Chondrocyte (in vitro differentiated cells): ENCODE measurements around the gene TMEM120B. TPM values are rescaled to one million over a fixed set of nuclear protein-coding genes. Genes with fewer than 3 reads are reported as not detected.
"Not testable (repeated sequence)": the region's sequence is repeated elsewhere in the genome, so short reads cannot be mapped to it uniquely, and the experiment has no call there.

ENCODE experiments used
- DNase-seq: peaks from one replicate; pipeline ENCODE4 v3.0.0; 2021; ENCODE audit warnings: mixed read lengths, low spot score
- H3K27ac Mint-ChIP-seq: one replicate; pipeline ENCODE4 v1.8.0; 2021; ENCODE audit warnings: mild to moderate bottlenecking, moderate library complexity, mixed read lengths; ENCODE audit not compliant: unreplicated experiment
- H3K27me3 Mint-ChIP-seq: 2 replicates; pipeline ENCODE4 v1.8.0; 2021; ENCODE audit warnings: low read depth, mixed read lengths
- H3K36me3 Mint-ChIP-seq: 2 replicates; pipeline ENCODE4 v1.8.0; 2021; ENCODE audit warnings: low read depth, mixed read lengths
- H3K4me1 Mint-ChIP-seq: 2 replicates; pipeline ENCODE4 v1.8.0; 2021; ENCODE audit warnings: low read depth, mild to moderate bottlenecking, mixed read lengths
- H3K4me3 Mint-ChIP-seq: one replicate; pipeline ENCODE4 v1.8.0; 2021; ENCODE audit warnings: mild to moderate bottlenecking, moderate library complexity, mixed read lengths; ENCODE audit not compliant: unreplicated experiment
- H3K9me3 Mint-ChIP-seq: 2 replicates; pipeline ENCODE4 v1.8.0; 2021; ENCODE audit warnings: low read depth, mixed read lengths
- CTCF ChIP-seq: fragments of 200-600 bp; sonication (generic); IDR thresholded peaks from 2 replicates; pipeline ENCODE4 v1.5.0; 2021; ENCODE audit warnings: antibody characterized with exemption, mild to moderate bottlenecking, moderate library complexity
- total RNA-seq: library from RNA; stranded (reverse); gene quantifications from 3 replicates; pipeline ENCODE4 v1.2.1, GENCODE V29; 2021

Gene TMEM120B
- total RNA-seq, 1 donor from 2014 or later, result 15.3 TPM

- Mint-ChIP-seq H3K4me3 (no peak overlapping the region), H3K4me1 (peaks cover 28% of the 10 kb centered on the region), H3K27ac (peak overlapping the region; percentile 81), H3K9me3 (no peaks in the 10 kb centered on the region), H3K36me3 (peaks cover 1% of the 10 kb centered on the region), H3K27me3 (no peaks in the 10 kb centered on the region)
- no peak for TF ChIP-seq CTCF
- no peak for DNase-seq
Observed at GRCh38 chr12:121789800-121790728, 77.5 kb downstream of the TMEM120B start.

GRCh38 chr12:121790785-121791184, 78.2 kb downstream of the TMEM120B start:
- not testable (repeated sequence) for H3K27me3 Mint-ChIP-seq, H3K27ac Mint-ChIP-seq, H3K36me3 Mint-ChIP-seq, H3K9me3 Mint-ChIP-seq, DNase-seq, H3K4me3 Mint-ChIP-seq
- H3K4me1 Mint-ChIP-seq, result peaks cover 34% of the 10 kb centered on the region

- no peaks in the 10 kb centered on the region for H3K27me3 Mint-ChIP-seq
- peaks cover 41% of the 10 kb centered on the region for H3K4me1 Mint-ChIP-seq
- H3K4me3 Mint-ChIP-seq, result no peak overlapping the region
- TF ChIP-seq CTCF, result no peak
- peaks cover 1% of the 10 kb centered on the region for H3K36me3 Mint-ChIP-seq
- no peaks in the 10 kb centered on the region for H3K9me3 Mint-ChIP-seq
- no peak overlapping the region for H3K27ac Mint-ChIP-seq
- DNase-seq, result no peak
Observed at GRCh38 chr12:121791671-121792551, 79.4 kb downstream of the TMEM120B start.

GRCh38 chr12:121792607-121793439, 80.3 kb downstream of the TMEM120B start:
- peaks cover 1% of the 10 kb centered on the region for H3K36me3 Mint-ChIP-seq
- DNase-seq, result no peak
- H3K4me3 Mint-ChIP-seq, result peak overlapping the region; percentile 56
- no peaks in the 10 kb centered on the region for H3K27me3 Mint-ChIP-seq
- no peak for TF ChIP-seq CTCF
- peaks cover 50% of the 10 kb centered on the region for H3K4me1 Mint-ChIP-seq
- H3K27ac Mint-ChIP-seq, result no peak overlapping the region
- no peaks in the 10 kb centered on the region for H3K9me3 Mint-ChIP-seq

- peak within 1 kb of the TSS; percentile 99 for H3K27ac Mint-ChIP-seq
- H3K36me3 Mint-ChIP-seq, result peaks cover 1% of the 10 kb centered on the region
- peaks cover 57% of the 10 kb centered on the region for H3K4me1 Mint-ChIP-seq
- no peaks in the 10 kb centered on the region for H3K9me3 Mint-ChIP-seq
- TF ChIP-seq CTCF, result no peak
- H3K4me3 Mint-ChIP-seq, result peak within 1 kb of the TSS; percentile 68
- no peaks in the 10 kb centered on the region for H3K27me3 Mint-ChIP-seq
- no peak for DNase-seq
Observed at GRCh38 chr12:121793440-121793837, 80.9 kb downstream of the TMEM120B start, which contains the start of gene RHOF. TSS of gene RHOF (minus strand) at chr12:121793688. CDS start at chr12:121793633, 55 bp downstream.
